Stimulated activated CD4-positive, alpha-beta T cell treated with anti-CD3 and anti-CD28 coated beads, TNF-alpha, amount 100 ng/mL, for 48 hours (primary cell): ENCODE data around the gene TF.
"Not testable (repeated sequence)": the region's sequence is repeated elsewhere in the genome, so short reads cannot be mapped to it uniquely, and the experiment has no call there.

Source experiments
- DNase-seq, 3 donors: peaks; one replicate each; pipeline ENCODE4 v3.0.0-alpha.2; 2020; ENCODE audit warnings: low read depth in 3 of 3

The TF gene

DNA sequence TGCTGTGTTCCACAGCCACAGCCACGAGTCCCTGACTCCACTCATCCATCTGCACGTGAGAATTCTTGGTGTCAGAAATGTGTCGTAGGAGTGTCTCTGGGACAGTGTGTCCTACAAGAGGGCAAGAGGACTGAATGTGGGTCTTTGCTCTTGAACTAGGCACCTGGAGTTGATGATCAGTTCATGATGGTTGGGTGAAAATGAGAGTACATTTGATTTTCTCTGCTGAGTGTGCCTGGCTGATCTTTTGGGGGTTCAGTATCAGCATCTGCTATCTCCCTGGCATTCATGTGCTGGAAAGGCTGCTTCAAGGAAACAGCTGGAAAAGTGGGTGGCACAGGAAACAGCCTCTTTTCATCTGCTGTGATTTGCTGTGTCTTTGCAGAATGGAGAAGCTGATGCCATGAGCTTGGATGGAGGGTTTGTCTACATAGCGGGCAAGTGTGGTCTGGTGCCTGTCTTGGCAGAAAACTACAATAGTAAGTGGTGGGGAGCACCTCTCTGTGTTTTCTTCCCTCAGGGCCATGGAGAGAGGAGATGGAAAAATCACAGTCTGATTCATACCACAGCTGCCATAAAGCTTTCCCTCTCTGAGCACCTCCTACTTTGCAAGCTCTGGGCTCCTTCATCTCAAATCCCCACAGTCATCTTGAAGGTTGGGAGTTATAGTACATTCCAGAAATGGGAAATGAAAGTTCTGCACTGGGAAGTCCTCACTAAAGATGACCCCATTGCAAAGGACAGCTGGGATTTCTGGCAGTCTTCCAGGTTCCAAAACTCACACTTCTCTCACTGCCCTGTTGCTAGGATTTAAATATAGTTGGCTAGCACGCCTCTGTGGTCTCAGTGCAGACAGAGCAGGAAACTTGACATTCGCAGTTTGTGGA is 17.8 kb downstream of the TF start:
- no peak for DNase-seq

GRCh38 chr3:133765256-133765655 is 19.1 kb downstream of the TF start:
- no peak for DNase-seq

GRCh38 chr3:133767607-133768006 is 21.4 kb downstream of the TF start:
- no peak for DNase-seq

DNA sequence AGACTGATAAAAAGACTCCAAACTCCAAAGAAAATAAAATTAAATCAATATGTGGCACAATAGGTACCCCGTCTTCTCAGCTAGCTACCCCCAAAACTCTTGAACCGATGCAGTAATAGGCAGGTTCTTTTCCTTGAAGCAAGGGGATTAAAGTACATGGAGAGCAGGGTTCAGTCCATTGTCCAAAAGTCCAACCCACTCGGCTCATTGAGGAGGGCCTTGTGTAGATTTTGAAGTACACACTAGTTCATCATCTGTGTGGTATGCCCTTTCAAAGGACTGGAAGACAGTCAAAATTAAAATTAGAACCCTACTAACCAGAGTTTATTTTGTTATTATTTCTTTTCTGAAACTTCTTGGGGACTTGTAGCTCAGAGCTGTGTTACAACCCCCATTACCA is 23.3 kb downstream of the TF start:
- DNase-seq: no peak

DNA sequence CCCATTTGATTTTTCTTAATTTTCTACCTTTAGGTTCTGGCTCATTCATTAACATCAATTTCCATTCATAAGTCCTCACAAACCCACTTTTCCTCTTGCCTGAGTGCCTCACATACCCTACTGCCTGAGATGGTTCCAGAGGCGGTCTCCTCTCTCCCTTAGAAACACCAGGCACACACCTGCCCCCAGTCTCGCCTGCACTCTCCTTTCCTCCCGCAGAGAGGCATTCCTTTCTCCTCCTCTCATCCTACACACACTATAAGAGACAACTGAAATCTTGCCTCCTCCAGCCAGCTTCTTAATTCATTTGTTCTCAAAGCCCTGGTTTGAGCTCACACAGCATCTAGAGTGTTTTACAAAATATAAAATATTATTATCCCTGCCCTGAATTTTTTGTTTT is 27.5 kb downstream of the TF start:
- no peak for DNase-seq

- no peak for DNase-seq
These were observed 29.1 kb downstream of the TF start for GRCh38 chr3:133775309-133775708.

- DNase-seq: no peak
These were observed 29.6 kb downstream of the TF start for GRCh38 chr3:133775835-133776234.

DNA sequence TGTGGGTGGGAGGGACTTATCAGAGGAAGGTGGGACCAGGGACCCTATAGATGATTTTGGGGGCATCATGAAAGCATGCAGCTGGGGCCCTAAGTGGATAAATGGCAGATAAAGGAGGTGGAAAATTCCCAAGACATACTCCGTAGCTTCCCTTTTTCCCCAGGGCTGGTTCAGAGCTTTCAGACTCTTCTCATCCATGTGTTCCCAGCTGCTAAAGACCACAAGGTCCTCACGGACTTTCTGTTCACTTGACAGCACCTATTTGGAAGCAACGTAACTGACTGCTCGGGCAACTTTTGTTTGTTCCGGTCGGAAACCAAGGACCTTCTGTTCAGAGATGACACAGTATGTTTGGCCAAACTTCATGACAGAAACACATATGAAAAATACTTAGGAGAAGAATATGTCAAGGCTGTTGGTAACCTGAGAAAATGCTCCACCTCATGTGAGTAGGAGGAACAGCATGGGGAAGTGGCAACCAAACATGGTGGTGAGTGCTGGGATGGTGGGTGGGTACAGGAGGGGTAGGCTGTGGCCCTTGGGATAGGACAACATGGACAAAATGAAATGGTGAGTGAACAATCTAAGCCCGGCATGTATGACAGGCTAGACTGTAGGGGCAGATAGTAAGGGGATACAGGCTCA is 30.7 kb downstream of the TF start:
- no peak for DNase-seq

DNA sequence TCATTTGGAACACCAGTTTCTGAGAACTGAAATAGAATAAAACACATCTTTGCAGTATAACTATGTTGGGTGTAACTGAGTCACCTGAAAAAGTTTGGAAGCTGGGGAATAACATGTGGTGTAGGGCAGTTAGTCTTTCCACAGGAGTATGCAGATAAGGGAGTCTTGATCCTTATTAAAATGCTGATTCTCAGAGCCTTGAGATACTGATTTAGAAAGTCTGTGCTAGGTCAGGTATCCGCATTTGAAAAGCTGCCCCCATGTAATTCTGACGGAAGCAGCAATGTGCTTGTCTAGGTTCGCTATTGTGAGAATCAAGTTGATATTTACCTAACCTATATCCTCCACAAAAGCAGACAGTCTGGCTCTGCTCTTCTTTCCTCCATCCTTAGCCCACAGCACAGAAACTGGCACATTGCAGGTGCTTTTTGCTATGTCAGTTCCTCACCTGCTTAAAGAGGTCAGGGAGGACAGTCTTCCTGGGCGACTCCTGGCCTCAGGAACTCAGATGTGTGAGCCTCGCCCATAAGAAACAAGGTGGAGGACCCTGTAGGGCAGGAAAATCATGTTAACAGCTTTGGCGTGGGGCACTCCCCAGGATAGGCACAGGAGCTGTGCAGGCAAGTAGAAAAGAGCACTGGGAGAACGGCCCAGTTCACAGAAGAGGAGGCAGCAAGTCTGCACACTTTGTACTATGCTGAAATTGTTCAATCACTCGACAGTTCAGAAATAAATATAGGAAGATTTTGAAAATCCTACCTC is 31.8 kb downstream of the TF start:
- DNase-seq: no peak

- no peak for DNase-seq
These were observed 33.5 kb downstream of the TF start for GRCh38 chr3:133779626-133780203.

DNA sequence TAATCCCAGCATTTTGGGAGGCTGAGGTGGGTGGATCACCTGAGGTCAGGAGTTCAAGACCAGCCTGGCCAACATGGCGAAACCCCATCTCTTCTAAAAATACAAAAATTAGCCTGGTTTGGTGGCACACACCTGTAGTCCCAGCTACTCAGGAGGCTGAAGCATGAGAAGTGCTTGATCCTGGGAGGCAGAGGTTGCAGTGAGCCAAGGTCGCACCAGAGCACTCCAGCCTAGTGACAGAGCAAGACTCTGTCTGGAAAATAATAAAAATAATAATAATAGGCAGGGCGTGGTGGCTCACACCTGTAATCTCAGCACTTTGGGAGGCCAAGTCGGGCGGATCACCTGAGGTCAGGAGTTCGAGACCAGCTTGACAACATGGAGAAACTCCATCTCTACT is 34.6 kb downstream of the TF start:
- not testable (repeated sequence) for DNase-seq

DNA sequence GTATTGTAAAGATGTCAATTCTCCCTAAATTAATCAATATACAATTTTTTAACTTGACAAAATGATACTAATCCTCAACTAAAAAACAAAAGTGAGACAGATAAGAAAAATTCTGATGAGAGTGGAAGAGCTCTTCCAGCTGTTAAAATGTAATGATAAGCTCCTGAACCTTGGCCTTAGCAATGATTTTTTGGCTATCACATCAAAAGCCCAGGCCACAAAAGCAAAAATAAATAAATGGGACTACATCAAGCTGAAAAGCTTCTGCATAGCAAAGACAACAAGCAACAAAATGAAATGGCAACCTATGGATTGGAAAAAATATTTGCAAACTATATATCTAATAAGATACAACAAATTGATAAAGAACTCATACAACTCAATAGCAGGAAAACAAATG is 35.4 kb downstream of the TF start:
- no peak for DNase-seq

DNA sequence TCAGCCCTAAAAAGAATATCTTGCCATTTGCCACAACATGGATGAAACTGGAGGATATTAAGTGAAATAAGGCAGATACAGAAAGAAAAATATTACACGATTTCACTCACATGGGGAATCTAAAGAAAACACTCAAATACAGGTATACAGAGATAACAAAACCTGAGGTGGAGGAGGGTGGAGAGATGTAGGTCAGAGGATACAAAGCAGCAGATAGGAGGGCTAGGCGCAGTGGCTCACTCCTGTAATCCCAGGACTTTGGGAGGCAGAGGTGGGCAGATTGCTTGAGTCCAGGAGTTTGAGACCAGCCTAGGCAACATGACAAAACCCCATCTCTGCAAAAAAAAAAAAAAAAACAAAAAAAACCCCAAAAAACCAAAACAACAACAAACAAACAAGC is 36.3 kb downstream of the TF start:
- DNase-seq: no peak

DNA sequence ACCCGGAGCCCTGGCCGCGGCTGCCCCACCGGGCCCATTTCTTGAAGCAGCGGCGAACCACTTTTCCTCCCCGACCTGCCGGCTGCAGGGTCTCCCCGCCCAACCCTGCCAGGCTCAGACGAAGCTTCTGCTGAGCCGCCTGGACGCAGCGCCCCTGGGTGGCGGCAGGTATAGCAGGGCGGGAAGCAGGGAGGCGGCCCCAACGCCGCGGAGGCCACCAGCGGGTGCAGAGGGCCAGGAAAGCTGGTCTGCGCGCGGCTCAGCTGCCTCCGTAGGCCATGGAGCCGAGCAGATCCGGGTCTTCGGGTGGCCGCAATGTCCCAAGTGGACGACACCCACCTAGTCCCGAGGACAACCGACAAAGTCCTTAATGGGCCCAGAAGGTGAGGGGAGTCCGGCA is 37.6 kb downstream of the TF start:
- no peak for DNase-seq

- no peak for DNase-seq
These were observed 41.8 kb downstream of the TF start for GRCh38 chr3:133788024-133788423.

DNA sequence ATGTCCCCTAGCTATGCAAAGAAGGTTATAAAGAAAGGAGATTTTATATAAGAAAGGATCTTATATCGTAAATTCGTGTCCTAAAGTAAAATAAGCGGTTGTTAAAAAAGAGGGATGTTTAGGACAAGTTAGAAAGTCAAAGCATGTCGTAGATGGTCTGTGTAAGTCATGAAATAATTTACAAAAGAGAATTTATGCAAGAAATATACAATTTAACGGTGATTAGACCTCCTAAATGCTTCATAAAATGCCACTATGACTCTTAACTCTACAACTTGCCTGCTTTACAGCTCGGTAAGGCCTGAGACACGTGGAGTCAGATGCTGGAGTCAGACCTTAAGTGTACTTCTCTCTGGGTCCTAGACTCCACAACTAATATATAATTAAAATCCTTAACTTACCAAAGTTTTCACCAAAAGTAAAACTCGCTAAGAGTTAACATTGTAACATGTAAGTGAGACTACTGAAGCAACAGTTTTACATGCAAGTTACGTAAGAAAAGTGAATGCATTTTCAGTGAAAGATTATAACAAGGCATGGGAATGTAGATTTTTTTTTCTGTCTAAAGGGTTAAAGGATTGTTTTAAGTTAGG is 46.1 kb downstream of the TF start:
- DNase-seq: no peak

GRCh38 chr3:133797396-133798105 is 51.4 kb downstream of the TF start:
- DNase-seq: no peak

DNA sequence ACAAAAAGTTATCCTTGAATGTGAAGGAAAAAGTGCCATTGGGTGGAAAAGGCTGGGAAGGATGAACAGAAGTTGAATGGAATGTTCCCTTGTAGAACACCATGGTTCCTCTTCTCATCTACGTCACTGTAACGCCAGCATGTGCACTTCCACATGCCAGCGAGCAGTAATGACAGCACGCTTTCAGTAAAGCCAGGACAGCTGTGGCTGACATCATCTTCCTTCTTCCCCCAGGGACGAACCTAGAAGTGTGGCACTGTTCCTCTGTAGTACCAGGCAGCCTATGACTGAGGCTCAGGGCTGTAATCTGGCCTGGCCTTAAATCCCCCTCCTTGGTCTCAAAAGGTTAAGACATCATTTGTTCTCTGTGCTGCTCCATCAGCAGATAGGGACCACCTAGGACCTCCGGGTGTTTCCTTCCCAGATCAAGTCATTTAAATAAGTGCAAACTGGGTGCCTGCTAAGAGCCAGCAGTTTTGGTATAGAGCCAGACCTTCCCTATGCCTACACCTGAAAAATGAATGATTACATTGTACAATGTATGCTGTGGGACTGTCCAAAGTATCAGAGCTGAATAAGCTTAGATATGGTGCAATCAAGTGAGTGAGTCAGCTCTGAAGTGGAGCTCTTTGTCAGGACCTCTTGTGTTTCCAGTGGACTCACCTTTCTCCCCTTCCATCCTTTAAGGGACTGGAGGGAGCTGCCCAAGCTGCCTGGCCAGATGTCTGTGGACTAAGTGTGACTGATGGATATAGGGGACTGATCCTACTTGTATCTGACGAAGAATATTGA is 53.8 kb downstream of the TF start:
- no peak for DNase-seq

- no peak for DNase-seq
These were observed 57.3 kb downstream of the TF start for GRCh38 chr3:133803469-133803868.

DNA sequence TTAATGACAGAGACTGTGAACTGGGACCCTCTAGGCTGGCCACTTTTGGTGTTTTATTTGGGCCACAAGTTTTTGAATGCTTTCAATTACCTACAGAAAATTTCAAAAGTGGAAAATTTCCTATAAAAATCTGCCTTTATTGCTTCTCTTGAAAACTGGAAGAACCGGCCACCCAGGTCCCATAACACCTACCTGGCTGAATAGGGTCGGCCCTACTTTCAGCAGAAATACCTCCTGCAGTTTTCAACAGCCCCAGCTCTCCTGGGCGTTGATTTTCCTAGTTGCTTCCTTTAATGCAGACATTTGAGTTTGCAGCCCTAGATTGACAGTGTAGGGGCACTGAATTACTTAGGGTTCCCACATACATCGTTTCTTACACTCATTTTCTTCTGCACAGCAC is 58.7 kb downstream of the TF start:
- DNase-seq: no peak

GRCh38 chr3:133805384-133805701 is 59.1 kb downstream of the TF start:
- no peak for DNase-seq
